GM21576 (cell line): ENCODE results near the gene FAM227A.
"Not testable (repeated sequence)": the region's sequence is repeated elsewhere in the genome, so short reads cannot be mapped to it uniquely, and the experiment has no call there.

Experiments
- ATAC-seq: cut with Tn5 transposase; IDR thresholded peaks from one replicate; pipeline ENCODE4 v1.9.1; 2021; ENCODE audit warnings: mild to moderate bottlenecking, moderate library complexity; ENCODE audit not compliant: unreplicated experiment

FAM227A gene

DNA sequence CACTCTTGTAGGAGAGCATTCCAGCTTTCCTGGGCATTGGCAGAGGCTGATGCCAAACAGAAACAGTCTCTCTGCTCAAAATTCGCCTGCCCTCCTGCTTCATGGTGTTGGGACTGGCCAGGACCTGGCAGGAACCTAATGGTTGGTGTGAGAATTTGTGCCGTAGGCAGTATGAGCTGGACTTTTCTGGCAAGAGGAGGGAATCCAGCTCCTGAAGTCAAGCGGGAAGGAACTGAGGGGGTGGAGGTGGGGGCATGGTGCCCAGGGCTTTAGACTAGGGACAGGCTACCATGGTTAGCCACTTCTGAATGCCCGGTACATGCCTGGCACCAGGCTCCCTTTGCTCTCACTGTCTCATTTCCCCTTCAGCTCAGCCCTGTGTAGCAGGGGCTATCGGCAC lies 18.7 kb upstream of the FAM227A start:
- no peak for ATAC-seq

DNA sequence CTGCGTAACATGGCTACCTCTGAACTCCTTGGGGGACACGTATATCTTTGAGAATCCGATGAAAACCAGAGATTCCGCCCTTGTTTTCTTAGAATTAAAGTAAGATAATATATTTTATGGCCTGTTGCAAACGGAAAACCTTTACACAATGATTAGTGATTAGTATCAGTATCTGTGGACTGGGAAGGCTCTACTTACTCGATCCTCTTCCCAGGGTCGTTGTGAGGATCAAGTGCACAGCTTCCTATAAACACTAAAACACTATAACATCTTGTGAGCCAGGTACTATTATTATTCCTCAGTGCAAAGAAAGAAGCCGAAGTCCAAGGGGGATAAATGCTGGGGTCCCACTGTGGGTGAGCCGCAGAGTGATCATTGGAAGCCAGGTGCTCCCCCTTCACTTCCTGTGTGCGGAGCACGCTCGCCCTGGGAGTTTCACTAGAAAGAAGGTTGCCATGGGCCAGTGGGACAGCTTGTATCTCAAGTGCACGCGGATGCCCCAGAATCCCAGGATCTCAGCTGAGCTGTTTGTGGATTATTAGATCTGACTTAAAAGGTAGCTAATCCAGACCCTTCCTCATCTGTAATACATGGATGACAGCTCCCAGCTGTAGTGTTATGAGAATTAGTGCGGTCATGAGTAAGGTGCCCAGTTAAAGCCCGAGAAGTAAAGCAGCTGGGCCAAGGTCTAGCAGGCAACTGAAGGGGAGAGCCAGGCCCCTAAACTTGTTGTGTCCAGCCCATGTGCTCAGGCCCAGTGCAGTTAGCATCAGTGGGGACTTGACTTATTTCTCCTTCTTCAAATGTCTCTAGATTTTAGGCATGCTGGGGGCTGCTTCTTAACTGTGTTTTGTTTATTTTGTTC lies 1.1 kb upstream of the FAM227A start:
- no peak for ATAC-seq

DNA sequence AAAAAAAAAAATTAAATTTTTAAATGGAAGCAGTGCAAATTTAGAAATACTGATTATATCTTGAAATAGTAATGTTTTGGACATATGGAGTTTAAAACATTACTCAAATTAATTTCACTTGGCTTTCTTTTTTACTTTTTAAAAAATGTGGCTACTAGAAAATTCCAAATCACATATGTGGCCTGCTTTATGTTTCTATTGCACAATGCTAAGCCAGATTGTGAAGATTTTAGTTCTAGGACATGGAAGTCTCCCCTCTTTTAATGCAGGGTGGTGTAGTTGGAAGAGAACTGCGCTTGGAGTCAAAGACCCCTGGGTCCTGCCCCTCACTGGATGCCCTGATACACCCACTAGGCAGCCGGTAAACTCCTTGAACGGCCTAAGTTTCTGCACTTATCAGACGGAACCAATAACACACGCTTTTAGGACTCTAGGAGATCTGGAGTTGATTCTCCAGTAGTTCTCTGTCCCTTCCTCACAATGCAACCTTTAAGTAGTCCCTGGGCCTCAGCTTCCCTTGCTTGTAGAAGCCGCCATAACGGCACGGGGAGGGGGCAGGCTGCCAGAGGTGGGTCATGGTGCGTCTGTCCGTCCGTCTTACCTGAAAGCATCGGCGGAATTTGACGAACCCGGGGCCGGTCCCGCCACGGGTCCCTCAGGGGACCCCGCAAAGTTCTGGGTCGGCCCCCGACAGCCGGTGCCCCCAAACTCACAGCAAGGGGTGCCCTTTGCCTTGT lies 505 bp downstream of the FAM227A start:
- ATAC-seq, result no peak

DNA sequence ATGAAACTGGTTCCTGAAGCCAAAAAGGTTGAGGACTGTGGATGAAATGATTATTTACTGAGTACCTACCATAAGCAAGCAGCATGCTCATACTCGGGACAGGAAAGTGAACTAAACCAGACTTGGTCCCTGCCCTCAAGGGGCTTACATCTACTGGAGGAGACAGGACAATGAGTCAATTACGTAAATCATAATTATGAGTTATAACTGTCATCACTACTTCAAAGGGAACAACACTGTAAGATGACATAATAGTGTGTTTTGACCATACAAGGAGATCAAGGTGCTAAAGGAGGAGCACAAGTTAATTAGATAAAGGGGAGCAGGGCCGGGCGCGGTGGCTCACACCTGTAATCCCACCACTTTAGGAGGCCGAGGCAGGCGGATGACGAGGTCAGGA lies 2.5 kb downstream of the FAM227A start:
- ATAC-seq, result no peak

DNA sequence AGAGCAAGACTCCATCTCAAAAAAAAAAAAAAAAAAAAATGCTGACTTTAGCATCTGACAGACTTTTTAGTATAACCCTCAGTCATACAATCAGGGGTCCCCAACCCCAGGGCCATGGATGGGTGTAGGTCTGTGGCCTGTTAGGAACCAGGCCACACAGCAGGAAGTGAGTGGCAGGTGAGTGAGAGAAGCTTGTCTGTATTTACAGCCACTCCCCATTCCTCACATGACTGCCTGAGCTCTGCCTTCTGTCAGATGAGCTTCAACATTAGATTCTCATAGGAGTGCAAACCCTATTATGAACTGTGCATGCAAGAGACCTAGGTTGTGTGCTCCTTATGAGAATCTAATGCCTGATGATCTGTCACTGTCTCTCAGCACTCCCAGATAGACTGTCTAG lies 3.3 kb downstream of the FAM227A start:
- no peak for ATAC-seq

DNA sequence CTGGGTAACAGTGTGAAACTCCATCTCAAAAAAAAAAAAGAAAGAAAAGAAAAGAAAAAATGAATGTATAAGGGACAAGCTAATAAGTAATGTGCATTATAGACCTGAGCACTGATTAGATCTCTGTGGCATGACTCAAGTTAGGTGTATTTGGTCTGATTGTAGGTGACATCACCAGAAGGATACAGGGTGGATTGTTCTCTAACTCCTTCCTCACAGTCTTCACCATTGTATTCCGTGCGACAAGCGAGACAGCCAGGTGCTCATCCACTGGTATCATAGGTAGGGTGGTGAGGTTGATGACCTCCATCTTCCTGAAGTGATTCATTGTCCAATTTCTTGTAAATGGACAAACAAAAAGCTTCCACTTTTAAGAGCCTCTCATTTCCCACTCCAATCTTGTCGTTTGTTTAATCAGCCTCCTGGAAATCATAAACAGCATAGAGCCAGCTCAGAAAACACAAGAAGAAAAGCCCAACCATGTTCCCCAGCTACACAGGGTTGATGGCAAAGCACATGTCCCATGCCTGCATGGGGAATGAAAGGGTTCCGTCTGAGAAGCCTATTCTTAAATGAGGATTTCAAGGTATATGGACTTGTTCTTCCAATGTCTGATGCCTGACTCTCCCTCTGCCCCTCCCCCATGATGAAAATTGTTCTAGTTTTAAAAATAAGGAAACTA lies 6.2 kb downstream of the FAM227A start:
- ATAC-seq, result no peak

DNA sequence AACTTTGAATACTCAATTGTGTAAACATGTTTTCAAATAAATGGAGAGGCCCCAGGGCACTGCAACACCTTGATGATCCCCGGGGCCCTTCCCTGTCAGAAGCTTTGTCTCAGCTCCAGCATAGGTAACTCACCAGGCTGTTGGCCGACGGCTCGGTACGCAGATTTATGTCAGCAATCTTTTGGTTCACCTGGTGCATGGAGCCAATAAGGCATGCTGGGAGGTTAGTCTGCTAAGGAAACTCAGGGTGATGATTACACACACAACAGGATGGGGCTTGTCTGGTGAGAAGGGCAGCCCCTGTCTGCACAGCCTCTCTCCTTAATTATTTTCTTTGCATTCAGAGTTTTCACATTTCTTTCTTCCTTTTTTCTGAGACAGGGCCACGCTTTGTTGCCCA lies 10.8 kb downstream of the FAM227A start:
- ATAC-seq, result no peak

DNA sequence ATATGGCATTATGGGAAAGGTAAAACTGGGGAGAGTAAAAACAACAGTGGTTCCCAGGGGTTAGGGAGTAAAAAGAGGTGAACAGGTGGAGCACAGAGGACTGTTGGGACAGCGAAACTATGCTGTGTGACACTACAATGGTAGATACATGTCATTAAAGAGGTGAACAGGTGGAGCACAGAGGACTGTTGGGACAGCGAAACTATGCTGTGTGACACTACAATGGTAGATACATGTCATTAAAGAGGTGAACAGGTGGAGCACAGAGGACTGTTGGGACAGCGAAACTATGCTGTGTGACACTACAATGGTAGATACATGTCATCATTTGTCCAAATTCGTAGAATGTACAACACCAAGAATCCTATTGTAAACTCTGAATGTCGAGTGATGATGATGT lies 11.9 kb downstream of the FAM227A start:
- not testable (repeated sequence) for ATAC-seq

DNA sequence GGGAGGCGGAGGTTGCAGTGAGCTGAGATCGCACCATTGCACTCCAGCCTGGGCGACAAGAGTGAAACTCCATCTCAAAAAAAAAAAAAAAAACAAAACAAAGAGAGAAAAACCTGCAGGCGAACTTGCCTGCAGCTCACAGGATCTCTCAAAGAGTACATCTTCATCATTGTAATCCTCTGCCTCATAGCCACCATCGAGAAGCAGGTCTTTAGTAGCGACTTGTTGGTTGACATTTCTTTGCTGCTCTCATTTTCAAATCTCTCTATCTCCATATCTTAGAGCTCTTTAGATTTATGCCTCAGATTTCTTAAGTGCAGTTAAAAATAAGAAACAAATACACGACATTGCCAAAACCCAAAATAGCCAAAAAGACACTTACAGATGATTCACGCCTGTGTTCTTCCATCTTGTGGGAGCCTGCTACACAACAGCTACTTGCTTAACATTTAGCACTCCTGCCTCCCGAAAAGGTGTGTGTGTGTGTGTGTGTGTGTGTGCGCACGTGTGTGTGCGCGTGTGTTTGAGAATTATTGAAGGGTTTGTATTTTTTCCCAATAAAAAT lies 14.6 kb downstream of the FAM227A start:
- no peak for ATAC-seq

DNA sequence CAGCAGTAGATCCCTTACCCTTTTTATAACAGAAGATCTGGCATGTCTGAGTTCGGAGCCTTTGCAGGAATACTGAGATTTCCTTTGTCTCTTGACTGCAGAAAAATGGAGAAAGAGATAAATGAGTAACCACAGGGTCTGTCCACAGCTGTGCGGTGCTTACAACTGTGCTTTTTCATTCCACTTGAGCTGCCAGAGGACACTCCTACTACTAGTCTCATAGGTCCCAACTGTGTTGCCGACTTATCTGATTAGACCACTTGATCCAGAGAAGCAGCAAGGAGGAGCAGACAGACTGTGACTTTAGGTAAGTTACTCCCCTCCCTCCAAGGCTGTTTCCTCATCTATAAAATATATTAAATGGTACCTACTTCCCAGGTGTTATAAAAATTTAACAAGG lies 17.5 kb downstream of the FAM227A start:
- no peak for ATAC-seq

DNA sequence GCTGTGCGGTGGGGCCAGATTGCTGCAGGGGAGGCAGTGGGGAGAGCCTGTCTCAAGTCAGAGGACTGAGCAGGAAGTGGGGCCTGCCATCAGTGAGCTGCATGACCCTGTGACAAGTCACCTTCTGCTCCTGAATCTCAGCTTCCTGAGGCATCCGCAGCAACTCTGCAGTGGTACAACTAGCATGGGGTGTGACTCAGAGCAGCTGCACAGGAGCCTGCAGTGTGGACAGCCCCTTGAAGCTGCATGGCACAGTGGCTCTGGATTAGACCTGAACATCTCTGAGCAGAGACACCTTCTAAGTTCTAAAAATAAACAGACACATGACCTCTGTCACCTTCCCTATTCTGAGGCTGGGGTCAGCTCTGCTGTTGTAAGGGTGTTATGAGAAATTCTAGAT lies 18.0 kb downstream of the FAM227A start:
- ATAC-seq, result no peak

DNA sequence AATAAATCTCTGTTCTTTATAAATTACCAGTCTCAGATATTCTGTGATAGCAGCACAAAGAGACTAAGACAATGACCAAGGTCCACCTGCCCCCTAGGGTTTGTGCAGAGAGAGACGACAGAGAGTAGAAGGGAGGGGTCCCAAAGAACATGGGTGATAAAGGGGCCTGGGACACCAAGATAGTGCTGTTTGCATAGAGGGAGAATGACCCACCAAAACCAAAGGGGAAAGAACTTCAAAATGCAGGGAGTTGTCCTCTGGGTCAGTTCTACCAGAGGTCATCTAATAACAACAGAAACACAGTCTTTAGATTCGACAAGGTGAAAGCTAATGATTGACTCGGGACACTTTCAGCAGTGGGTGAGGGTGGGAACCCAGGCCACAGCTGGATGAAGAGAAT lies 23.7 kb downstream of the FAM227A start:
- ATAC-seq, result no peak

DNA sequence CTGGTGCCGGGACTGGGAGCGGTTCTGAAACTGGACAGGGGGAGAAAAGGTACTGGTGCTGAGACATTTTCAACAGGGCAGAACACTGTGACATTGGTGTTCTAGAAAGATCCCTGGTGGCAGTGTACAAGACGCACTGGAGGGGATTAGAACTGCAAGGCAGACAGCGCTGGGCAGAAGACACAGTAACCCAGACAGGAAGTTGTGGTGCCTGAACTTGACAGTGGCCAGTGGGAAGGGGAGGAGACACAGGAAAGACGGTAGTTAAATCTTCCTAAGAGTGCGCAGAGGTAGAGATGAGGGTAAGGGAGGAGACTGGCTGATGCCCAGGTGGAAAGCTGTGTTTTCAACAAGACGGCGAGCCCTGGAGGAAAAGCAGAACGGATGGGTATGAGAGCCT lies 24.5 kb downstream of the FAM227A start:
- no peak for ATAC-seq

DNA sequence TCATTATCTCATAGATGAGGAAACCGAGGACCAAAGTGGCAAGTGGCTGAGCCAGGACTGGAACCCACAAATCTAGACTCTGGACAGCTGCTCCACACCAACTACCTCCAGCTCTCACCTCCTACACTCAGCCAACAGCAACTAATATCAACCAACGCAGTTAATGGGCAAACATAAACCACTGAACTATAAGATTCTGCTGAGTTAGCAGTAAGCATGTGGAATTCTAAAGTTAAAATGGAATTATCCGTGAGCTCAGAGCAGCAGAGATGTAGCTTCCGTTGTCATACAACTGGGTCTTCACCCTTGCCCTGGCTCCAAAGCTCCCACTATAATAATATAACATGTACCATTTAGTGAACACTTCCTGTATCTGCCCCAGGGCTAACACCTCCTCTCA lies 27.1 kb downstream of the FAM227A start:
- ATAC-seq, result no peak

DNA sequence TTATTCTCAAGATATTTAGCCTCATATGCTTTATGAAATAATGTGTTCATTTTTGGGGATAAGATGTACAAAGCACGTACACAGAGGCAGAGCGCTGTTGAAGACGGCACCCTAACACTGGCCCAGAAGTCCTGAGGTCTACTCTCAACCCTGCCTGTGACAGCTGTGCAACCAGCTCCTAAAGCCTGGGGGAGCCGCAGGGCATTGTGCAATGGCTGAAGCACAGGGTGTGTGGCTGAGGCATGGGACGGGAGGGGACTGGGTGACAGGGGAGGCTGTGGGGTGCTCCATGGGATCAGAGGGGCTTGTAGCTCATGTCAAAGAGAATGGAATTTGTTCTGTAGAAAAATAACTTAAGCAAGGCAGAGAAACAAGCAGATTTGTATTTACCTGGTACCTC lies 27.7 kb downstream of the FAM227A start:
- ATAC-seq, result no peak

DNA sequence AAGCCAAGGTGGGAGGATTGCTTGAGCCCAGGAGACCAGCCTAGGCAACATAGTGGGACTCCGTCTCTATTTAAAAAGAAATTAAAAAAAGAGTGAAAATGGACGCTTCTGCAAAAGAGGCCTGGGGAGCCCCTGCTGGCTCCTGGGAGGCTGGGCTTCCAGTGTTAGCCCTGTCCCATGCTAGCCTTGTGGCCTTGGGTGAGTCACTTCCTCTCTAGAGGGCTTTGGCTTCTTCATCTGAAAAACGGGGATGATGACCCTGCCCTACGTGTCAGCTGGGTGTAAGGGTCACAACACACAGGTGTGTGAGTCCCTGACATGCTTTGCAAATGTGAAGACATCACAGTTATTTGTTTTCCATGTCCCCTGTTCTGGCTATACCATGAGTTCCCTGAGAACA lies 32.8 kb downstream of the FAM227A start:
- ATAC-seq, result no peak

DNA sequence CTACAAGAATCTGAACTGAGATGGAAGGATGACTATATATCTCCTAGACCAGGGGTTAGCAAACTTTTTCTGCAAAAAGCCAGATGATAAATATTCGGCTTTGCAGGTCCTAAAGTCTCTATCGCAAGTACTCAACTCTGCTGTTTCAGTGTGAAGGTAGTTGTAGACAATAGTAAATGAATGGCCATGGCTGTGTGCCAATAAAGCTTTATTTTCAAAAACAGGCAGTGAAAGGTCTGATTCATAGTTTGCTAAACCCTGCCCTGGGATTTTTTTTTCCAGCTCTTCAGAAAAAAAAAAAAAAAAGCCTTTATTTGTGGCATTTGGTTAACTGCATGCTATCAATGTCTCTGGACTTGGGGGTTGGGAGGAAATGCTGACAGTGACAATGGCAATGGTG lies 37.5 kb downstream of the FAM227A start:
- no peak for ATAC-seq

DNA sequence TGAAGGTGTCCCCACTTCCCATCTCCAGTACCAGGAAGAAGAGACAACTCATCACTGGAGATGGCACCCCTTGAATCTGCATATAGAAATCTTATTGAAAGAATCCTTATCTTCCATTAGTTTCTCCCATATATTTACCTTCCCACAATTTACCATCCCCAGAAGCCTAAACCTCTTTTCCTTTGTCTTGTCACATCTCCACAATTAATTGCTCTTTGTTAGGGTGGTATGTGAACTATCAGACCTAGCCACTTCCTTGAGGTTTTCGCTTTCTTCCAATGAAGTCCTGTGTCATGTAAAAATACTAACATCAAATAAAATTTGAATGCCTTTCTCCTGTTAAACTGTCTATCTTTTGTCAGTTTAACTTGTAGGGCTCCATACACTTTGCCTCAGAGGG lies 37.9 kb downstream of the FAM227A start:
- no peak for ATAC-seq

DNA sequence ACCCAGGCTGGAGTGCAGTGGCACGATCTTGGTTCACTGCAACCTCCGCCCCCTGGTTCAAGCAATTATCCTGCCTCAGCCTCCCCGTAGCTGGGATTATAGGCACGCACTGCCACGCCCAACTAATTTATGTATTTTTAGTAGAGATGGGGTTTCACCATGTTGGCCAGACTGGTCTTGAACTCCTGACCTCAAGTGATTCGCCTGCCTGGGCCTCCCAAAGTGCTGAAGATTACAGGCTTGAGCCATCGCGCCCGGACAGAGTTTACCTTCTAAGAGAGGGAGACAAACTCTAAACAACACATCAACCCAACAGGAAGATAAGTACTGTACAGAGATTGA lies 41.2 kb downstream of the FAM227A start:
- ATAC-seq, result not testable (repeated sequence)

DNA sequence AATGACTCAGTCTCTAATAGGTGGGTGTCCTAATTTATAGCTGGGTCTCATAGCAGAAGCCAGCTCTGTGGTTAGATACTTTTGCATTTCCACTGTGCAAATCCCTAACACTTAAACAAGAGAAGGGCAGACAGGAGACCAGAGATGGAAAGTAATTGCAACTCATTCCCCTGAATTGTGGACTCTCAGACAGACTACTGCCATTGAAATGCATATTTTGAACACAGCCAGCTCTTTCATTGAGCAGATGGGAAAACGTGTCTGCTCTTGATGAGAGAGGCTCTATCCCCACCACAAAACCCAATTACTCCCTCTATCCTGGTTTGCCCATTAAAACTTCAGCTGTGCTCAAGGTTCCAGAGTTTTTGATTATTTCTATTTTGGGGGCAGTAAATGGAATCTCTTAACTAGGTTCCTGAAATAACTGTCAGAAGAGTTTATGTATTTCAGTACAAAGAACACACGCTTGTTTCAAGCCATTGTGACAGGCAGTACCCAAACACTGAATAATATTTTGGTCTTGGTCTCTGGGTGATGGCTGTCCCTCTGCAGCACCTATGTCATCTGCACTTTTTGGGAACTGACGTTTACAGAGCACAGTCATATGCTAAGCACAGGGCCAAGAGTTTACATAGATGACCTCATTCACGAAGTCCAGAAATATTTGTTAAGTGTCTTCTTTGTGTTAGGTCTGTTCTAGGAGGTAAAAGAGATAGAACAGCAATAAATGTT lies 41.7 kb downstream of the FAM227A start:
- ATAC-seq, result no peak

DNA sequence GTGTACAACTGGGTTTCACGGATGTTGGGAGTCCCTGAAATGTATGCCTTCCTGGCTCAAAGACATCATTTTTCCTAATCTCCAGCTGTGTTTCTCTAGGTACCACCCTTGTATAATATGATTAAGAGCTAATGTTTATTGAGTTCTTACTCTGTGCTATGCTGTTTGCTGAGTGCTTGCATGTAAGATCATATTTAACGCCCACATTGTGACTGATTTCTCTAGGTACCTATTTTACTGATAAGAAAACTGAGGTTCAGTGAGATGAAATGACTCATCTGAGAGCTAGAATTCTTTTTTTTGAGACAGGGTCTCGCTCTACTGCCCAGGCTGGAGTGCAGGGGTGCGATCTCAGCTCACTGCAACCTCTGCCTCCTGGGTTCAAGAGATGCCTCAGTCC lies 42.6 kb downstream of the FAM227A start:
- no peak for ATAC-seq
